Endothelial cell of umbilical vein (primary cell): ENCODE data around the gene WDR27. TPM values are rescaled to one million over a fixed set of nuclear protein-coding genes. Genes with fewer than 3 reads are reported as not detected.

Source experiments
- BruUV-seq: library from RNA; stranded (reverse); fragments of 400-500 nt; replicated peaks from 2 replicates; lab custom pipeline; 2021; lab: Mats Ljungman, UMichigan
- CTCF ChIA-PET: fragments of 300-600, 350-600 bp; sonication (Branson Sonifier 250); formaldehyde crosslinking; loops from one replicate; lab custom pipeline; 2021; ENCODE audit warnings: antibody characterized with exemption, inconsistent platforms; lab: Charles Lee
- POLR2A ChIA-PET: fragments of 300-600, 350-600 bp; sonication (Branson Sonifier 250); formaldehyde crosslinking; loops from one replicate; lab custom pipeline; 2021; ENCODE audit warnings: antibody characterized with exemption, inconsistent platforms; lab: Charles Lee
- DNase-seq: peaks from one replicate; pipeline ENCODE4 v3.0.0-alpha.2; 2011; ENCODE audit warnings: low read depth, low spot score
- FAIRE-seq: peaks from 2 replicates; lab custom pipeline; 2011; peaks lifted over from hg19 to GRCh38; lab: Jason Lieb, UNC
- H2AFZ ChIP-seq: 2 replicates; pipeline ENCODE4 v1.6.0; 2012; ENCODE audit warnings: low read depth, low read length, control low read depth, inconsistent platforms
- H3K27ac ChIP-seq: 2 replicates; pipeline ENCODE4 v1.5.1; 2011; ENCODE audit warnings: low read depth, mild to moderate bottlenecking, control low read depth, low read length, moderate library complexity; ENCODE audit not compliant: insufficient read depth
- H3K27me3 ChIP-seq, 2 experiments: 2 replicates each; pipeline versions ENCODE4 v1.6.0 to v1.6.1; 2011; ENCODE audit warnings: low read length in 2 of 2, mixed read lengths in 1 of 2; ENCODE audit not compliant: control insufficient read depth in 2 of 2, insufficient read depth in 2 of 2
- H3K36me3 ChIP-seq, 2 experiments: 2 replicates in 1 of 2; 3 replicates in 1 of 2; pipeline ENCODE4 v1.5.1; 2011; ENCODE audit warnings: low read length in 2 of 2, mild to moderate bottlenecking in 1 of 2, moderate library complexity in 1 of 2; ENCODE audit not compliant: control insufficient read depth in 2 of 2, insufficient read depth in 2 of 2; ENCODE audit errors: extremely low read depth in 1 of 2
- H3K4me1 ChIP-seq: 3 replicates; pipeline ENCODE4 v1.5.1; 2011; ENCODE audit warnings: mild to moderate bottlenecking, low read length; ENCODE audit not compliant: control insufficient read depth, insufficient read depth; ENCODE audit errors: extremely low read depth
- H3K4me2 ChIP-seq: 2 replicates; pipeline ENCODE4 v1.6.1; 2011; ENCODE audit warnings: low read length, control low read depth, mixed read lengths; ENCODE audit not compliant: insufficient read depth
- H3K4me3 ChIP-seq, 3 experiments: fragments of 200-600 bp in 1 of 3; sonication (generic), shearing (Covaris generic) in 1 of 3; replicated peaks in 1 of 3; 2 replicates each; pipeline ENCODE4 v1.5.1; 2011 to 2016; ENCODE audit warnings: control low read depth in 3 of 3, low read length in 3 of 3, mild to moderate bottlenecking in 2 of 3, inconsistent platforms in 1 of 3, low read depth in 1 of 3, moderate library complexity in 1 of 3; ENCODE audit not compliant: insufficient read depth in 1 of 3
- H3K79me2 ChIP-seq: 2 replicates; pipeline ENCODE4 v1.6.0; 2012; ENCODE audit warnings: low read length, inconsistent platforms; ENCODE audit not compliant: control insufficient read depth, insufficient read depth
- H3K9ac ChIP-seq: replicated peaks from 2 replicates; pipeline ENCODE3; 2011; ENCODE audit warnings: low read length, control low read depth; ENCODE audit not compliant: insufficient read depth; ENCODE audit errors: extremely low read depth
- H3K9me1 ChIP-seq: replicated peaks from 3 replicates; pipeline ENCODE4 v1.6.0; 2011; ENCODE audit warnings: mild to moderate bottlenecking, low read length; ENCODE audit not compliant: control insufficient read depth, insufficient read depth; ENCODE audit errors: extremely low read depth
- H3K9me3 ChIP-seq: replicated peaks from 2 replicates; pipeline ENCODE4 v1.5.1; 2012; ENCODE audit warnings: low read length, inconsistent platforms; ENCODE audit not compliant: control insufficient read depth, insufficient read depth
- H4K20me1 ChIP-seq: replicated peaks from 2 replicates; pipeline ENCODE3; 2011; ENCODE audit warnings: mild to moderate bottlenecking, low read length; ENCODE audit not compliant: control insufficient read depth, insufficient read depth; ENCODE audit errors: extremely low read depth
- CTCF ChIP-seq, 2 donors: IDR thresholded peaks; 1 replicate in 1 of 2; 2 replicates in 1 of 2; pipeline ENCODE4 v1.5.1; 2011; ENCODE audit warnings: low read length in 2 of 2, mild to moderate bottlenecking in 2 of 2, moderate library complexity in 2 of 2, control low read depth in 1 of 2, inconsistent platforms in 1 of 2, low read depth in 1 of 2; ENCODE audit not compliant: insufficient read depth in 1 of 2; ENCODE audit errors: extremely low read depth in 1 of 2
- EZH2 ChIP-seq: IDR thresholded peaks from 2 replicates; pipeline ENCODE4 v1.6.1; 2012; ENCODE audit warnings: borderline replicate concordance, low read depth, mild to moderate bottlenecking, moderate library complexity, low read length, inconsistent platforms; ENCODE audit not compliant: severe bottlenecking
- FOS ChIP-seq: IDR thresholded peaks from 2 replicates; pipeline ENCODE4 v1.6.1; 2011; ENCODE audit warnings: mild to moderate bottlenecking, low read length, moderate library complexity, borderline replicate concordance; ENCODE audit not compliant: insufficient read depth
- GATA2 ChIP-seq: IDR thresholded peaks from 2 replicates; pipeline ENCODE4 v1.7.0; 2011; ENCODE audit warnings: low read depth, mild to moderate bottlenecking, moderate library complexity, mixed read lengths, low read length; ENCODE audit not compliant: insufficient read length, insufficient read depth
- JUN ChIP-seq: IDR thresholded peaks from 2 replicates; pipeline ENCODE4 v1.6.1; 2011; ENCODE audit warnings: borderline replicate concordance, low read depth; ENCODE audit not compliant: insufficient read length, insufficient read depth
- MAX ChIP-seq: IDR thresholded peaks from 2 replicates; pipeline ENCODE4 v1.6.1; 2011; ENCODE audit not compliant: insufficient read depth, insufficient read length
- MYC ChIP-seq: IDR thresholded peaks from one replicate; pipeline ENCODE4 v1.6.1; 2011; ENCODE audit warnings: mild to moderate bottlenecking, low read depth, low read length
- POLR2A ChIP-seq: IDR thresholded peaks from 2 replicates; pipeline ENCODE4 v1.6.1; 2012; ENCODE audit warnings: low read depth, mild to moderate bottlenecking, control low read depth, low read length
- POLR2AphosphoS5 ChIP-seq: IDR thresholded peaks from 2 replicates; pipeline ENCODE4 v1.6.1; 2012; ENCODE audit warnings: low read depth, mild to moderate bottlenecking, control low read depth, low read length, moderate library complexity; ENCODE audit not compliant: insufficient read depth
- dilution Hi-C: fragments of 300-500 bp; cut with MboI; formaldehyde crosslinking; loops from one replicate; pipeline ENCODE4 v1.15.0; 2019; ENCODE audit warnings: low sequenced_read_pairs; ENCODE audit not compliant: extremely low pct_ligation_motif_present
- intact Hi-C: fragments of 100-400 bp; cut with micrococcal nuclease; formaldehyde crosslinking; loops from one replicate; pipeline ENCODE4 v1.10.0; 2022
- polyA plus RNA-seq, 4 experiments: library from polyadenylated mRNA; depleted of rRNA in 3 of 4; stranded (reverse) in 3 of 4; unstranded in 1 of 4; fragments of >200 nt; gene quantifications; 2 replicates each; pipeline versions ENCODE4 v1.2.1 to v1.2.3, GENCODE V29; 2011 to 2012; ENCODE audit warnings: missing spikeins in 1 of 4
- total RNA-seq: library from RNA; stranded (reverse); gene quantifications from 2 replicates; pipeline ENCODE4 v1.2.3, GENCODE V29; 2021

WDR27 gene
- total and polyA plus RNA-seq, 2 donors (not counting 3 experiments of a cell fraction or from before 2014, with no cell fraction given) = 60.1 to 69.7 TPM

- dilution Hi-C loops (no loop called here), intact Hi-C loops (loop anchor here (10.0 kb wide), 1 partner anchor 226 kb away; no protein-coding TSS in a partner anchor)
- H3K36me3 ChIP-seq = no peaks in the 10 kb centered on the region
- H3K4me2 ChIP-seq = no peak overlapping the region
- BruUV-seq = no TSS peak
- H3K4me3 ChIP-seq = no peak overlapping the region
- ChIA-PET POLR2A (no interaction called here), CTCF (no interaction called here)
- FAIRE-seq (no peak), DNase-seq (no peak)
- no peak overlapping the region for H3K27ac ChIP-seq
- H2AFZ ChIP-seq = no peak overlapping the region
- no peaks in the 10 kb centered on the region for H3K4me1 ChIP-seq
- H3K27me3 ChIP-seq = no peaks in the 10 kb centered on the region
- peaks cover 2% of the 10 kb centered on the region for H3K9me3 ChIP-seq
- H3K9ac ChIP-seq = no peak overlapping the region
- no peaks in the 10 kb centered on the region for H3K9me1 ChIP-seq
- no peaks in the 10 kb centered on the region for H3K79me2 ChIP-seq
- TF ChIP-seq POLR2AphosphoS5 = no peak
- no peak for TF ChIP-seq MYC
- TF ChIP-seq EZH2 = no peak
- TF ChIP-seq POLR2A = no peak
- no peak for TF ChIP-seq GATA2
- TF ChIP-seq MAX = no peak
- TF ChIP-seq FOS = no peak
- no peak for TF ChIP-seq JUN
- TF ChIP-seq CTCF (IDR thresholded peaks at IDR 0.05; ENCODE audit: extremely low read depth in 1 of 2, insufficient read depth in 1 of 2, low read depth in 1 of 2, low read length in 2 of 2) = no peak
- no peaks in the 10 kb centered on the region for H4K20me1 ChIP-seq
Observed at GRCh38 chr6:169429001-169429400, 272.8 kb downstream of the WDR27 start.
